ENCODE measurements around the gene AHR. TPM values are rescaled to one million over a fixed set of nuclear protein-coding genes. Genes with fewer than 3 reads are reported as not detected.

AHR gene
- total and polyA plus RNA-seq, 8 donors, result 8.7 to 136 (median 43.1) TPM

- no peak for DNase-seq
- intact Hi-C loops (cut with DNase I; ENCODE audit: low total_unique reads), result no loop called here
- H3K4me1 ChIP-seq, result peaks cover 9 to 39% (median 20%) of the 10 kb centered on the region in 4 donors
- H3K4me3 ChIP-seq, result no peak overlapping the region
- peak overlapping the region in 2 of 5 donors; percentile 66 to 75 for H3K27ac ChIP-seq
- WGBS, 5 donors, result 74 to 96% (median 86%) methylated on average over 3 of the region's 3 CpGs
- no peaks in the 10 kb centered on the region for H3K27me3 ChIP-seq
- TF ChIP-seq POLR2A (IDR thresholded peaks at IDR 0.05), result no peak
- TF ChIP-seq POLR2AphosphoS5 (IDR thresholded peaks at IDR 0.05), result no peak
- no peak for TF ChIP-seq EP300 (IDR thresholded peaks at IDR 0.05)
- no peak for TF ChIP-seq CTCF (IDR thresholded peaks at IDR 0.05)
- no peaks in the 10 kb centered on the region for H3K36me3 ChIP-seq
- H3K9me3 ChIP-seq, result no peaks in the 10 kb centered on the region
These were observed 70.5 kb downstream of the AHR start for GRCh38 chr7:17368856-17369524.

- Histone ChIP-seq H3K9me3 (no peaks in the 10 kb centered on the region), H3K4me1 (peaks cover 9 to 39% (median 20%) of the 10 kb centered on the region in 4 donors), H3K4me3 (no peak overlapping the region), H3K27ac (peak overlapping the region in 4 of 5 donors; percentile 9 to 75 (median 65)), H3K27me3 (no peaks in the 10 kb centered on the region), H3K36me3 (no peaks in the 10 kb centered on the region)
- peak in 1 of 2 donors; percentile 90 for DNase-seq
- WGBS, 5 donors, result 64 to 75% (median 70%) methylated on average over 8 of the region's 8 CpGs
- intact Hi-C loops (cut with DNase I; ENCODE audit: low total_unique reads), result no loop called here
- TF ChIP-seq POLR2A (IDR thresholded peaks at IDR 0.05) (no peak), POLR2AphosphoS5 (IDR thresholded peaks at IDR 0.05) (peak in 2 of 3 donors; percentile 26 to 72), EP300 (IDR thresholded peaks at IDR 0.05) (no peak), CTCF (IDR thresholded peaks at IDR 0.05) (no peak)
These were observed 71.4 kb downstream of the AHR start for GRCh38 chr7:17369691-17370426.

- 78 to 90% (median 87%) methylated on average over 4 of the region's 4 CpGs for WGBS, 5 donors
- no peak for DNase-seq
- Histone ChIP-seq H3K4me3 (no peak overlapping the region), H3K36me3 (no peaks in the 10 kb centered on the region), H3K27ac (peak overlapping the region; percentile 8 to 75 (median 66)), H3K9me3 (no peaks in the 10 kb centered on the region), H3K27me3 (no peaks in the 10 kb centered on the region), H3K4me1 (peaks cover 9 to 39% (median 20%) of the 10 kb centered on the region in 4 donors)
- TF ChIP-seq CTCF (IDR thresholded peaks at IDR 0.05), result no peak
- no peak for TF ChIP-seq POLR2A (IDR thresholded peaks at IDR 0.05)
- TF ChIP-seq EP300 (IDR thresholded peaks at IDR 0.05), result no peak
- no peak for TF ChIP-seq POLR2AphosphoS5 (IDR thresholded peaks at IDR 0.05)
- intact Hi-C loops (cut with DNase I; ENCODE audit: low total_unique reads), result no loop called here
These were observed 72.6 kb downstream of the AHR start for GRCh38 chr7:17370901-17371585.

Data from stomach (tissue), 9 donors.